NOMO-1 treated with DMSO at 0.1 percent for 48 hours (cell line): ENCODE measurements around the gene FBXL14.
A peak's percentile ranks its signal among the peaks of the same experiment; 100 is the strongest.
"Not testable (repeated sequence)": the region's sequence is repeated elsewhere in the genome, so short reads cannot be mapped to it uniquely, and the experiment has no call there.

Source experiments
- DNase-seq: peaks from one replicate; lab custom pipeline; 2025; ENCODE audit not compliant: unreplicated experiment; lab: John Stamatoyannopoulos, UW

The FBXL14 gene

DNA sequence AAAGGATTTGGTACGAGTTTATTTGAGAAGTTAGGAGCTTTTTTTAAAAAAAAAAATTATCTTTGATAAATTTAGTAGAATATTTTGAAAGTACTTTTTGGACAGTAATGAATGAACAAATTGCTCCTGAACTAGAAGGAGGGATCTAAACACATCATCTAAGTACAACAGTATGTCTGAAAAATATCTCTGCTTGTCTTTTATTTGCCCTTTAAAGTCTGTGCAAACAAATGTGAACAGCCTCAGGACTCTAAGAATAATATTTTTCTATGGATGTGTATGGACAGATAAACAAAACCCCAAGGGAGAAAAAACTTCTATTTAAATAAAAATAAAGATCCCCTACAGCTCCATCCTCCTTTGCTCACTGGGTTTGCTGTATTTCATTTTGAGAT, 19.5 kb downstream of the FBXL14 start:
- DNase-seq, result no peak

- peak; percentile 18 for DNase-seq
These were observed 20.2 kb downstream of the FBXL14 start for GRCh38 chr12:1573960-1574864.

DNA sequence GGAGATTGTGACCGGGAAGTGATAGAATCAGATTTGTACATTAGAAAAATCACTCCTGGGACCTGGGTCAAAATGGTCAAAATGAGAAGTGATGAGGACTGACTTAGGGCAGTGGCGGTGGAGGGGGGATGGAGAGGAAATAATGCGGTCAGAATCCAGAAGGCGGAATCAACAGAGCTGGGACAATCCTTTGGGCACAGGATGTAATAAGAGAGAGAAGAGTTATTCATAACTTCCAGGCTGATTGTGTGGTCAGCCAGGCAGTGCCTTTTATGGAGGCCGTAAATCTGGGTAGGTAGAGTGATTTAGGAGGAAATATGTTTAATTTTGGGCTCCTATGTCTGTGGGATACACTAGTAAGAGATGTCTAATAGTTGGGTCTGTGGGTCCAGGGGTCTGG, 21.6 kb downstream of the FBXL14 start:
- DNase-seq, result no peak

DNA sequence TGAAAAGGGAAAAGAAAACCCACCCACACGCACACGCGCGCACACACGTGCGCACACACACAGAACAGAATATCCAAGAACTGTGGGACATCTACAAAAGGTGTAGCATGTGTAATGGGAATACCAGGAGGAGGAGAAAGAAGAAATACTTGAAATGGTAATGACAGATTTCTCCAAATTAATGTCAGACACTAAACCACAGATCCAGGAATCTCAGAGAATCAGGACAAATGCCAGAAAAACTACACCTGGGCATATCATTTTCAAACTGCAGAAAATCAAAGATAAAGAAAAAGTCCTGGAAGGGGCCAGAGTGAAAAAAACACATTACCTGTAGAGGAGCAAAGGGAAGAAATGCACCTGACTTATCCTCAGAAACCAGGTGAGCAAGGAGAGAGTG, 26.5 kb downstream of the FBXL14 start:
- DNase-seq, result no peak

DNA sequence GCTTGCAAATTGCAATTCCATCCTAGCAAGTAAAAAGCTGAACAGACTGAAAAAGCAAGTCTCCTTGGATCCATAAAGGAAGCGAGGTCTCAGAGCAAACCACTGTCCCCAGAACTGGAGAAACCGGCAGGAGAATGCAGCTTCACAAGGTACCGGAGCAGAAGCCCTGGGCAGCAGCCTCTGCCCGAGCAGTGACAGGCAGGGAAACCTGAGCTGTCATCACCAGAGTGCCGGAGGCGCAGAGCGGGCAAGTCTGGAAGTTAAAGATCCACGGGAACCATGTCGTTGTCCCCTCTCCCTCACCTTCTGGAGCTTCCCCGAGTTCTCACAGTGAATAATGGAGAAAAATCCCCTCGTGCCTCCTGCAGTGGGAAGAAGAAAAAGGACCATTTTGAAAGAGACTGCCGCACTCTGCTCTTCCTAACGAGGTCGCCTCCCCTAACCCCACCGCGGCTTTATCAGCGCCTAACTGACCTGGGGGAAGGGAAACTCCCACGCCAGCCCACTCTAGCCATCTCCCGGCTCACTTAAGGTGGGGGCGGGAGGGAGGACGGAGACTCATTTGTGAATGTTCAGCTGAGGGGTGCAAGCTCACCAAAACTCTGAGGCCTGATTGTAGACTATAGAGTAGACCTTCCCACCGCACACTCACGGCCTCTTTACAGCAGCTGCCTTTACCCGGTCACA, 27.8 kb downstream of the FBXL14 start:
- DNase-seq, result no peak

DNA sequence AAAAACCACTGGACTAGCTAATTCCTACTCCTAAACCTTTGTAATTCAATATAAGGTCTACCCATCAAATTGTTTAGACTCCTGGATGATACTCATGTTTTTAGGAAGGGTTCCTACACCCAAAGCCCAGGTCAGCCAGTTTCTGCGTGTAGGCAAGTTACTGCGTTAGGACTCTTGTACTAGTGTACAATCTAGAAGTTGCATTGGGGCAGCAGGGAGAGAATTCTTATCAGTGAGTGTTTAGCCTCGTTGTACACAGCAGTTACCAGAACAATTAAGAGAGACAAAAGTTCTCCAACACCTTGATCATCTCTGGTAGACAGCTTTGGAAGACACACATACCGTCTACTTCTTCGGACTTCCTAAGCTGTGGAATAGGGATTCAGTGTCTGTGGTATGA, 29.2 kb downstream of the FBXL14 start:
- DNase-seq, result no peak

- no peak for DNase-seq
These were observed 30.3 kb downstream of the FBXL14 start for GRCh38 chr12:1564067-1564466.

DNA sequence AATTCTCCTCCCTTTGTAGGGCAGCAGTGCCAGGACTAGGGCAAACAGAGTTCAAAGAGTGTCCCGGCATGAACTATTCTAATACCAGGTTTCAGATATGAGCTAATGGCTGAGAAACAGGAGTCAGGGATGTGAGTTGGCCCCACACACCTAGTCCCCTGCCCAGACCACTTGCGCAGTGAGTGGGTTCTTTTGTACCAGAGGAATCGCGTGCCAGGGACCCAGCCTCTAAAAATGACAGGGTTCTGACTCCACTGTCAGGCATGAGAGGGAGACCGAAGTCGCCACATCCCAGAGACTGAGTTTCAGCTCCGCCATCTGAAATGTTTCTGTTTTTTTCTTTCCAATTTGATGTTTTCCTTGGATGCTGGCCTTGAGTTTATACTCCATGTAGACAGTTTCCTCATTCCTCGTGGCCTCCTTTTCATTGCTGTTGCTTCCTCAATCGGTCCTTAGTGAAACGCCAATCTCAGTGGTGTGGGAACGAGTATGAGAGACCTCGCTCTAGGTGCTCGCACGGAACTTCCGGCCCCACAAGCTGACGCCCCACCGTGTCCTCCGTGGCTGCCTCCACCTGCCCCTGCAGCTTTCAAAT, 31.5 kb downstream of the FBXL14 start:
- DNase-seq, result peak; percentile 12

DNA sequence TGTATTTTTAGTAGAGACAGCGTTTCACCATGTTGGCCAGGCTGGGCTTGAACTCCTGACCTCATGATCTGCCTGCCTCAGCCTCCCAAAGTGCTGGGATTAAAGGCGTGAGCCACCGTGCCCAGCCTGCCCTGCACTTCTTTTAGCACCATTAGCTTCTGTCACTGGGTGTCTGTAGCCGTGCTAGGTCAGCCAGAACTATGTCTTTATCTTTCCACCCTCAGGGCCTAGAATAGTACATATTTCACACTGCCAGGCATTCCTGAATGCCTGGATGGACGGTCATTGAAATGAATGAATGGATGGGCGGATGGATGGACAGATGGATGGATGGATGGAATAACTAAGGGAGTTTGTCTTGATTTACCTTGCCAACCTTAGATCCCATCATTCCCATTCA, 33.7 kb downstream of the FBXL14 start:
- DNase-seq, result no peak

- DNase-seq, result no peak
These were observed 34.7 kb downstream of the FBXL14 start for GRCh38 chr12:1559676-1560091.

DNA sequence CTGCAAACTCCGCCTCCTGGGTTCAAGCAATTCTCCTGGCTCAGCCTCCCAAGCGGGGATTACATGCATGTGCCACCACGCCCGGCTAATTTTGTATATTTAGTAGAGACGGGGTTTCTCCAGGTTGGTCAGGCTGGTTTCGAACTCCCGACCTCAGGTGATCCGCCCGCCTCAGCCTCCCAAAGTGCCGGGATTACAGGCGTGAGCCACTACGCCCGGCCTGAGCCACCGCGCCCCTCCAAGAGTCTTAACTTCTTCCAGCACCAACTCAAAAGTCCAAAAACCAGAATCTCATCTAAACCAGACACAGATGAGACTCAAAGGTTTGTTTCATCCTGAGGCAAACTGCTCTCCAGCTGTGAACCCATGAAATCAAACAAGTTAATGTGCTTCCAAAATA, 36.3 kb downstream of the FBXL14 start:
- DNase-seq, result not testable (repeated sequence)

DNA sequence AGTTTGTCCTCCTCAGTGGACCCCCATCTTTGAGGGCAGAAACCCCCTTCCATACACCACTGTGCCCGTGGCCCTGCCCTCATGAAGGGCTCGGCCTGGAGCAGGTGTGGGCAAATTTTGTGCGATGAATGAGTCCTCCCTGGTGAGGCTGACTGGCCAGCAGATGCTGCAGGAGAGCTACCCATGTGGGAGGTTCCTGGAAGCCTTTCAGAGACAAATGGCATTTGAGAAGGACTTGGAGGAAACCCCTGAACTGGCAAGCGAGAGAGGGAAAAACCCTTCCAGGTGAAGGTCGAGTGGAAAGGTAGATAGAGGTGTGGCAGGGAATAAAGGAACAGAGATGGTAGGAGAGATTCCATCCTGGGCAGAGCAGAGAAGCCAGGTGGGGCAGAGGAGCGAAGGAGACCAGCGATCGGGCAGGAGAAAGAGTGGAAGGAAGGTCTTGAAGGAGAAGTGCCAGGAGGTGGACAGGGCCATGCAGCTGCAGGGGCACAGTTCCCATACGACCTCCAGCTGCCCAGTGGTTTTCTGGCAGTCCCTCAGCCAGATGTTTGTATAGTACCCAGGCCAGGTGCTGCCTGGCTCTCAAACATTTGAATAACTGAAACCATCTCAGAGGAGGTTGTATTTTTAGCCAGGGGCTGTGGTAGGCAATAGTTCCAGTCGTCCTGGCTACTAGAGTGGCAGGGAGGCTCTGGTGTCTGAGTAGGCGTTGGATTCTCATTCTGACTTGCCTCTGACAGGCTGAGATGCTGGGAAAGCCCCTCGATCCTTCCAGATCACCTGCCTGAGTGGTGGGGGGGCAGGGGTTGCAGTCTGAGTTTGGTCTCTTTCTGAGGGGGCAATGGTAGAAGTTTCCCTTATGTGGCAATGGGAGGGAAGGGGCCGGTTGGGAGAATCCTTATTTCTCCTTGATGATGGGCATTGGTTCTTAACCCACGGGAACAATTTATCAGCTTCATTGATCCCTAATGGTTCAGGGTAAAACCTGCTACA, 40.1 kb downstream of the FBXL14 start:
- no peak for DNase-seq

GRCh38 chr12:1553536-1553935, 40.8 kb downstream of the FBXL14 start:
- DNase-seq, result no peak

DNA sequence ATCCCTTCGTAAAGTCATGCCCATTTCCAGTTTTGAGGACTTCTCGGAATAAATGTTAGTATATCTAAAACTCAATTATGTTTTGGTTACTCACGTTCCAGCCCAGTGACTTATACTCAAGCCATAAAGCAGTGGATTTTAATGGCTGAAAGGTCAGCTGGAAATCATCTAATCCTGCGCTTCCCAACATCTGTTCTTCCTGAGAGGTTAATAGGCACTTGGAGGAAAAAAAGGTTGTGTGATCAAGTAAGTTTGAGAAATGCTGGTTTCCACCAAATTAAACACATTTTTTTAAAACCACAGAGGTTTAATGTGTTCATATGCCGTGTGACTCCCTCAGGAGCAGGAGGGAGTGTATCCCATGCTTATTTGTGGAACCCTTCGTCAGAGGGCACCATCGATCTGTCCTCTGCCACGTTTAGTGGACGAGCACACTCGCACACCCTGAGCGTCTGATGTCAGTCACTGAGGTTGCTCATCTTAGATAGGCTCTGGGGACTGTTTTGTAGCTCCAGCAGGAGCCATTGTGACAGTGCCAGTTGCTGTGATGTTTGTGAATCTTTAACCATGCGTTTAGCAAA, 41.4 kb downstream of the FBXL14 start:
- DNase-seq, result no peak

DNA sequence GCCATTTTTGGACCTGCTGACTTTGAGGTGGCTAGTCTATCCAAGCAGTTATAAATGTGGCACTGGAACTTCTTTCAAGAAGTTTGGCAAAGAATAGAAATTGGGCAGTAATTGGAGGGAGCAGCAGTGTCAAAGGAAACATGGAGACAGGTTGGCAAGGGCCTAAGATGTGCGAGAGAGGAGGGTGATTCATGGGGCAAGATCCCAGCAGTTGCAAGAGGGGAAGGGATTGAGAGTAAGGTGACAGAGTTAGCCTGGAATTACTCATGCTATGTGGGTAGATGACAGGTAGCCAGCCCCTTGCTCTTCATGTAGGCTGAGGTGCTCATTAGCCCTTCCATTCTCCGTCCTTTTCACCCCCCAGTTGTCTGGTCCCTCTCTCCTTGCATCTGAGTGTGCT, 42.2 kb downstream of the FBXL14 start:
- no peak for DNase-seq

GRCh38 chr12:1551496-1551895, 42.9 kb downstream of the FBXL14 start:
- no peak for DNase-seq

GRCh38 chr12:1546931-1547640, 47.3 kb downstream of the FBXL14 start:
- no peak for DNase-seq

- peak; percentile 87 for DNase-seq
These were observed 49.2 kb downstream of the FBXL14 start for GRCh38 chr12:1544996-1545700.

DNA sequence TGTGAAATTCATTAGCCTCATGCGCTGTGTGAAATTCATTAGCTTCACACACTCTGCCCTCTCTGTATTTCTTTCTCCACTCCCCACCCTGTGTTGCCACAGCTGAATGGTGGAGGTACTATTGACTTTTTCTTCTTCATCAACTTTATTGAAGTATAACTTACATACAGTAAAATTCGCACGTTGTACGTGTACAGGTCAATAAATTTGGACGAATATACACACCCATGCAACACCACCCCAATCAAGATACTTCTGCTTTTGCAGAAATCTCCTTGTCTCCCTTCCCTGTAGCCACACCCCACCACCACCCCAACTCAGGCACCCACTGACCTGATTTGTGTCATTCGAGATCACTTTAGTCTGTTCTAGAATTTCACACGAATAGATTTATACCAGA, 51.8 kb downstream of the FBXL14 start:
- DNase-seq, result no peak
